ENCODE measurements around the gene PRKCH.

- no peak for TF ChIP-seq POLR2A (IDR thresholded peaks at IDR 0.05; ENCODE audit: low read depth, low read length)
- no peak for TF ChIP-seq POLR2AphosphoS5 (IDR thresholded peaks at IDR 0.05; ENCODE audit: low read depth, low read length)
- no peak for TF ChIP-seq TAF1 (IDR thresholded peaks at IDR 0.05; ENCODE audit: low read depth, low read length)
- no peak for TF ChIP-seq SPI1 (IDR thresholded peaks at IDR 0.05; ENCODE audit: low read depth, low read length)
- TF ChIP-seq PAX5 (IDR thresholded peaks at IDR 0.05; ENCODE audit: insufficient read depth, low read length, severe bottlenecking), result no peak
- no peak for TF ChIP-seq POU2F2 (IDR thresholded peaks at IDR 0.05; ENCODE audit: low read depth, low read length)
Measured at GRCh38 chr14:61536661-61537562, 215.5 kb downstream of the PRKCH start.
